Astrocyte of the spinal cord (primary cell): ENCODE data around the gene OLFML3.

Source experiments
- DNase-seq: peaks from one replicate; pipeline ENCODE4 v3.0.0; 2011; ENCODE audit warnings: low read depth, low spot score
- H3K4me3 ChIP-seq: 2 replicates; pipeline ENCODE4 v1.5.1; 2011; ENCODE audit warnings: low read depth, mild to moderate bottlenecking, low read length, moderate library complexity
- CTCF ChIP-seq: IDR thresholded peaks from 2 replicates; pipeline ENCODE4 v1.5.1; 2012; ENCODE audit warnings: low read depth, mild to moderate bottlenecking, low read length, inconsistent platforms
- in situ Hi-C: cut with HindIII; loops from 2 replicates; pipeline ENCODE4 v1.10.0; 2017; ENCODE audit warnings: low sequenced_read_pairs

OLFML3 gene

GRCh38 chr1:113965703-113966412, 13.4 kb upstream of the OLFML3 start:
- in situ Hi-C loops: no loop called here
- H3K4me3 ChIP-seq: no peak overlapping the region
- peak; percentile 20 for DNase-seq
- TF ChIP-seq CTCF: no peak

GRCh38 chr1:113972954-113973353, 6.3 kb upstream of the OLFML3 start:
- in situ Hi-C loops: no loop called here
- no peak for DNase-seq
- no peak overlapping the region for H3K4me3 ChIP-seq
- no peak for TF ChIP-seq CTCF

GRCh38 chr1:113975211-113975895, 3.9 kb upstream of the OLFML3 start:
- peak; percentile 39 for DNase-seq
- no peak for TF ChIP-seq CTCF
- in situ Hi-C loops: no loop called here
- H3K4me3 ChIP-seq: no peak overlapping the region

GRCh38 chr1:113976609-113977278, 2.5 kb upstream of the OLFML3 start:
- peak; percentile 67 for DNase-seq
- in situ Hi-C loops: no loop called here
- peak; percentile 81 for TF ChIP-seq CTCF
- H3K4me3 ChIP-seq: no peak overlapping the region

GRCh38 chr1:113977906-113978305, 1.4 kb upstream of the OLFML3 start:
- no peak overlapping the region for H3K4me3 ChIP-seq
- in situ Hi-C loops: no loop called here
- DNase-seq: no peak
- no peak for TF ChIP-seq CTCF

- in situ Hi-C loops: no loop called here
- DNase-seq: peak; percentile 29
- H3K4me3 ChIP-seq: peak overlapping the region; percentile 27
- TF ChIP-seq CTCF: no peak
Measured at GRCh38 chr1:113980110-113980509, 836 bp downstream of the OLFML3 start.
